ENCODE results near the gene NALCN. TPM values are rescaled to one million over a fixed set of nuclear protein-coding genes. Genes with fewer than 3 reads are reported as not detected.

NALCN gene
- total and polyA plus RNA-seq, 4 experiments from 2014 or later, result not detected

DNA sequence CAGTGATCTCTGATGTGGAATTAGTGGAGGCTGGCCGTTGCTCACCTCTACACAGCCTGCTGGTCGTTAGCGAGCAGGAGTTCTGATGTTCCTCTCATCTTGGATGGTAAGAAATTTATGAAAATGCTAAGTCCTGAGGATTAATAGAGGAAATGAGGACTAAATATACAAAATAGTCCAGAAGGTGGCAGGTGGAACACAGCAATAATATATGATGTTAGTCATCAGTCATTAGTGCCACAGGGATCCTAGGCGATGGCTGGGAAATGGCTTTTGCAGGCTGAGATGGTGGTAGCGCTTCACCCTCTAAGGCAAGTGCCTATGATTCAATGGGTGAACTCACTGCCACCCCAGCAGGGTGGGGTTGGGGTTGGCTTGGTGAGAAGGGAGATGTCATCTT lies 403.1 kb downstream of the NALCN start:
- peaks cover 8 to 16% of the 10 kb centered on the region in 2 donors for H3K27me3 Mint-ChIP-seq
- H3K36me3 Mint-ChIP-seq, result no peaks in the 10 kb centered on the region
- no peak for DNase-seq
- no peaks in the 10 kb centered on the region for H3K4me1 ChIP-seq (ENCODE audit: insufficient read depth, low read length)
- H3K4me3 ChIP-seq (ENCODE audit: low read length in 2 of 2), result no peak overlapping the region
- peaks cover 0 to 2% (median 0%) of the 10 kb centered on the region in 4 donors for H3K4me1 Mint-ChIP-seq
- no peaks in the 10 kb centered on the region for H3K27me3 ChIP-seq (ENCODE audit: insufficient read depth, low read length)
- no peaks in the 10 kb centered on the region for H3K9me3 Mint-ChIP-seq
- intact Hi-C loops (cut with micrococcal nuclease), result no loop called here
- H3K9me3 ChIP-seq (ENCODE audit: control insufficient read depth in 1 of 2, low read length in 2 of 2), result no peaks in the 10 kb centered on the region
- CTCF ChIA-PET (ENCODE audit: partially characterized antibody), result no interaction called here
- H3K27ac ChIP-seq (ENCODE audit: low read depth, low read length), result no peak overlapping the region
- no peak overlapping the region for H3K27ac Mint-ChIP-seq
- H3K4me3 Mint-ChIP-seq, result no peak overlapping the region
- no peaks in the 10 kb centered on the region for H3K36me3 ChIP-seq (ENCODE audit: insufficient read depth, low read length)
- POLR2A ChIA-PET (ENCODE audit: partially characterized antibody), result no interaction called here

DNA sequence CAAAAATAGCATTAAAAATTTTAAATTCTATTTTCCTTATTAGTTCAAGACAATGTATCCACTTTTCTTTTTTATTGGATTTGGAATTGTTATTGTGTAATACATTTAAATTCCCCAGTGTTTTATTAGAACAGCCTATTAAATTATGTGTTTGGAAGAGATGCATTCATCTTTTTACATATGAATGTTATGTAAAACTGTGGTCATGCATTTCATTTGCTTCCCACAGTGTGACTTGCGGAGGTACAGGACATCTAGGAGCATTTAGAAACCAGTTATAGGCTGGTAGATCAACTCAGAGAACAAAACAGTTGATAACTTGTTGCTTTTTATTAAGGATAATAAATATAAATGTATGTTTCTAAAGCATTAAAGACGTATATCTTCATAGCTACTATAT lies 406.2 kb downstream of the NALCN start:
- no peak for DNase-seq
- Histone ChIP-seq H3K27ac (ENCODE audit: low read depth, low read length) (no peak overlapping the region), H3K9me3 (ENCODE audit: control insufficient read depth in 1 of 2, low read length in 2 of 2) (no peaks in the 10 kb centered on the region), H3K4me1 (ENCODE audit: insufficient read depth, low read length) (no peaks in the 10 kb centered on the region), H3K4me3 (ENCODE audit: low read length in 2 of 2) (no peak overlapping the region), H3K27me3 (ENCODE audit: insufficient read depth, low read length) (no peaks in the 10 kb centered on the region), H3K36me3 (ENCODE audit: insufficient read depth, low read length) (no peaks in the 10 kb centered on the region)
- Mint-ChIP-seq H3K4me1 (no peaks in the 10 kb centered on the region), H3K36me3 (no peaks in the 10 kb centered on the region), H3K4me3 (no peak overlapping the region), H3K9me3 (no peaks in the 10 kb centered on the region), H3K27ac (no peak overlapping the region), H3K27me3 (peaks cover 6 to 10% of the 10 kb centered on the region in 2 donors)
- intact Hi-C loops (cut with micrococcal nuclease), result no loop called here
- POLR2A ChIA-PET (ENCODE audit: partially characterized antibody), result no interaction called here
- CTCF ChIA-PET (ENCODE audit: partially characterized antibody), result no interaction called here

DNA sequence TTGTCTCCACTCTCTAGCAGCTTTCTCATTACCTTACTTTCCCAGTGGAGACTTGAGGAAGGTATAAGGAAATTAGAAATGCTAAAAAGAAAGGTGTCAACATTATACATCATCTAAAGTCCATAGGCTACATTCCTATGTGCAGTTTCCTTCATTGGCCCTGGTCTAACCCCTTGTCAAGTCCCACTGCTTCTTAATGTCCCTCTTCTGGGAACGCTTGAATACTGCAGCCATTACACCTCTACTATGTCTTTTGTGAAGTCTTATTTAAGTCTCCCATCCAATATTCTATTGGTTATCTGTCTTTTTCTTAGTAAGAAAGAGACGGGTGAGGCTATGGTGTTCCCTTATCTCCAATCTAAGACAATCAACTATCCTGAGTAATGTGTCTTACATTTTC lies 409.1 kb downstream of the NALCN start:
- CTCF ChIA-PET (ENCODE audit: partially characterized antibody), result no interaction called here
- intact Hi-C loops (cut with micrococcal nuclease), result no loop called here
- H3K27me3 Mint-ChIP-seq, result peaks cover 4 to 5% of the 10 kb centered on the region in 2 donors
- H3K9me3 ChIP-seq (ENCODE audit: control insufficient read depth in 1 of 2, low read length in 2 of 2), result no peaks in the 10 kb centered on the region
- H3K4me3 ChIP-seq (ENCODE audit: low read length in 2 of 2), result no peak overlapping the region
- H3K27ac Mint-ChIP-seq, result no peak overlapping the region
- H3K4me1 Mint-ChIP-seq, result no peaks in the 10 kb centered on the region
- no peaks in the 10 kb centered on the region for H3K36me3 Mint-ChIP-seq
- H3K9me3 Mint-ChIP-seq, result peaks cover 0 to 4% (median 0%) of the 10 kb centered on the region in 8 donors
- no peaks in the 10 kb centered on the region for H3K27me3 ChIP-seq (ENCODE audit: insufficient read depth, low read length)
- no peaks in the 10 kb centered on the region for H3K36me3 ChIP-seq (ENCODE audit: insufficient read depth, low read length)
- no peak overlapping the region for H3K4me3 Mint-ChIP-seq
- DNase-seq, result no peak
- H3K4me1 ChIP-seq (ENCODE audit: insufficient read depth, low read length), result no peaks in the 10 kb centered on the region
- POLR2A ChIA-PET (ENCODE audit: partially characterized antibody), result no interaction called here
- no peak overlapping the region for H3K27ac ChIP-seq (ENCODE audit: low read depth, low read length)

Other genes with a start within 250 kb of the NALCN start
- gene ITGBL1, start 36.2 kb upstream of the NALCN start, total RNA-seq, result not detected
- not detected for gene ITGBL1, start 36.2 kb upstream of the NALCN start, polyA plus RNA-seq